ENCODE results near the gene ARHGAP19. TPM values are rescaled to one million over a fixed set of nuclear protein-coding genes. Genes with fewer than 3 reads are reported as not detected.

ARHGAP19 gene
- total and polyA plus RNA-seq, 9 of the 15 experiments (the other 6 are each of a cell fraction or from before 2014, with no cell fraction given): 14.8 to 49.5 (median 26.8) TPM

- FAIRE-seq (no peak), ATAC-seq (no peak), DNase-seq (ENCODE audit: extremely low read depth in 1 of 4, low spot score in 3 of 4) (no peak)
- no peaks in the 10 kb centered on the region for H3K27me3 ChIP-seq (ENCODE audit: control insufficient read depth in 2 of 2, insufficient read depth in 2 of 2, low read length in 2 of 2)
- no peaks in the 10 kb centered on the region for H3K9me3 ChIP-seq (replicated peaks; ENCODE audit: control insufficient read depth, insufficient read depth, low read depth, low read length)
- WGBS (ENCODE audit: insufficient coverage, low coverage, missing lambda C conversion rate): 98% methylated on average over 5 of the region's 5 CpGs
- no peak overlapping the region for H2AFZ ChIP-seq (ENCODE audit: low read depth, low read length)
- no peak for TF ChIP-seq IRF1 (CRISPR knock-in tag; IDR thresholded peaks at IDR 0.05; ENCODE audit: borderline replicate concordance)
- TF ChIP-seq FOS (IDR thresholded peaks at IDR 0.05; ENCODE audit: extremely low read depth, insufficient read length): no peak
- TF ChIP-seq ATF7 (IDR thresholded peaks at IDR 0.05): no peak
- intact Hi-C loops (cut with micrococcal nuclease): no loop called here
- ChIA-PET POLR2A (no interaction called here), CTCF (ENCODE audit: low intra/inter-chr PET ratio) (no interaction called here)
- H3K9me1 ChIP-seq (ENCODE audit: control insufficient read depth, insufficient read depth, low read length): no peaks in the 10 kb centered on the region
- no TSS peak for BruUV-seq (replicated peaks)
- peaks cover 34% of the 10 kb centered on the region; the same call in 2 of the 3 replicates for H3K36me3 ChIP-seq (ENCODE audit: control insufficient read depth, insufficient read depth, low read length)
- H3K4me3 ChIP-seq: no peak overlapping the region
- no peak overlapping the region for H3K9ac ChIP-seq (ENCODE audit: insufficient read depth in 1 of 2, low read depth in 2 of 2, low read length in 2 of 2)
- H3K27ac ChIP-seq (ENCODE audit: extremely low read depth, low read depth, low read length): no peak overlapping the region
- H3K79me2 ChIP-seq (ENCODE audit: control insufficient read depth, insufficient read depth, low read length): no peaks in the 10 kb centered on the region
- H3K4me2 ChIP-seq (ENCODE audit: insufficient read depth, low read length): no peak overlapping the region
- H4K20me1 ChIP-seq (replicated peaks; ENCODE audit: control insufficient read depth, insufficient read depth, low read length): no peaks in the 10 kb centered on the region
- in situ Hi-C loops (cut with MboI): no loop called here
- no peaks in the 10 kb centered on the region for H3K4me1 ChIP-seq (replicated peaks in 1 of 2; ENCODE audit: control insufficient read depth in 2 of 2, insufficient read depth in 2 of 2, low read length in 2 of 2)
Measured at GRCh38 chr10:97238855-97239254, 53.6 kb downstream of the ARHGAP19 start.

- no peaks in the 10 kb centered on the region for H3K79me2 ChIP-seq (ENCODE audit: control insufficient read depth, insufficient read depth, low read length)
- 85% methylated on average over 4 of the region's 4 CpGs for WGBS (ENCODE audit: insufficient coverage, low coverage, missing lambda C conversion rate)
- FAIRE-seq (no peak), DNase-seq (ENCODE audit: extremely low read depth in 1 of 4, low spot score in 3 of 4) (no peak), ATAC-seq (no peak)
- no peak overlapping the region for H2AFZ ChIP-seq (ENCODE audit: low read depth, low read length)
- no peaks in the 10 kb centered on the region for H3K9me1 ChIP-seq (ENCODE audit: control insufficient read depth, insufficient read depth, low read length)
- ChIA-PET CTCF (ENCODE audit: low intra/inter-chr PET ratio) (no interaction called here), POLR2A (interaction anchor here (0.9 to 1.1 kb wide), 2 partner anchors 125 to 163 kb away, joined by 3 read pairs; no protein-coding TSS in a partner anchor)
- no peaks in the 10 kb centered on the region for H3K4me1 ChIP-seq (replicated peaks in 1 of 2; ENCODE audit: control insufficient read depth in 2 of 2, insufficient read depth in 2 of 2, low read length in 2 of 2)
- H3K4me3 ChIP-seq: no peak overlapping the region
- in situ Hi-C loops (cut with MboI) (no loop called here), intact Hi-C loops (cut with micrococcal nuclease) (no loop called here)
- no peak overlapping the region for H3K27ac ChIP-seq (ENCODE audit: extremely low read depth, low read depth, low read length)
- peaks cover 24% of the 10 kb centered on the region; the same call in 1 of the 3 replicates for H3K36me3 ChIP-seq (ENCODE audit: control insufficient read depth, insufficient read depth, low read length)
- H4K20me1 ChIP-seq (replicated peaks; ENCODE audit: control insufficient read depth, insufficient read depth, low read length): no peaks in the 10 kb centered on the region
- BruUV-seq (replicated peaks): no TSS peak
- no peak overlapping the region for H3K4me2 ChIP-seq (ENCODE audit: insufficient read depth, low read length)
- TF ChIP-seq RBM25 (IDR thresholded peaks at IDR 0.05; ENCODE audit: low read depth, low read length, severe bottlenecking) (peak; percentile 84), FOXA3 (CRISPR knock-in tag; conservative IDR thresholded peaks at IDR 0.05 in 1 of 2, IDR thresholded peaks at IDR 0.05 in 1 of 2) (no peak), MBD2 (IDR thresholded peaks at IDR 0.05; ENCODE audit: borderline replicate concordance, low read depth) (no peak)
- no peaks in the 10 kb centered on the region for H3K27me3 ChIP-seq (ENCODE audit: control insufficient read depth in 2 of 2, insufficient read depth in 2 of 2, low read length in 2 of 2)
- no peak overlapping the region for H3K9ac ChIP-seq (ENCODE audit: insufficient read depth in 1 of 2, low read depth in 2 of 2, low read length in 2 of 2)
- H3K9me3 ChIP-seq (replicated peaks; ENCODE audit: control insufficient read depth, insufficient read depth, low read depth, low read length): no peaks in the 10 kb centered on the region
Measured at GRCh38 chr10:97235353-97235752, 57.1 kb downstream of the ARHGAP19 start.

All from K562 (cell line).